SK-N-SH treated with all-trans-retinoic acid at 6 μM for 48 hours (cell line): ENCODE data around the gene MFNG.

ENCODE experiments used
- ATAC-seq: fragments of 200-7000 bp; cut with Tn5 transposase; 3 replicates; pipeline ENCODE4 v1.9.1; 2020; ENCODE audit warnings: mild to moderate bottlenecking, moderate library complexity
- ARNTL ChIP-seq: fragments of 450-650 bp; formaldehyde crosslinking; IDR thresholded peaks from 2 replicates; pipeline ENCODE4 v1.5.0; 2020; ENCODE audit warnings: low read depth, mild to moderate bottlenecking, moderate library complexity, borderline replicate concordance
- BACH2 ChIP-seq: fragments of 250-450 bp; sonication (Bioruptor Pico); IDR thresholded peaks from 2 replicates; pipeline ENCODE4 v1.9.0; 2021; ENCODE audit warnings: mild to moderate bottlenecking, borderline replicate concordance
- CSDC2 ChIP-seq: fragments of 250-450 bp; sonication (Bioruptor Pico); IDR thresholded peaks from 2 replicates; pipeline ENCODE4 v1.5.0; 2020; ENCODE audit warnings: mild to moderate bottlenecking, moderate library complexity
- ESRRG ChIP-seq: fragments of 250-450 bp; sonication (Bioruptor Pico); IDR thresholded peaks from 2 replicates; pipeline ENCODE4 v1.6.1; 2021; ENCODE audit warnings: mild to moderate bottlenecking
- GLIS3 ChIP-seq: fragments of 250-450 bp; sonication (Bioruptor Pico); IDR thresholded peaks from 2 replicates; pipeline ENCODE4 v1.5.0; 2020; ENCODE audit warnings: mild to moderate bottlenecking, moderate library complexity
- OSR1 ChIP-seq: fragments of 250-450 bp; sonication (Bioruptor Pico); IDR thresholded peaks from 2 replicates; pipeline ENCODE4 v1.8.0; 2022; ENCODE audit warnings: moderate library complexity, mild to moderate bottlenecking, inconsistent platforms
- PPARA ChIP-seq: fragments of 250-450 bp; sonication (Bioruptor Pico); IDR thresholded peaks from 2 replicates; pipeline ENCODE4 v1.5.0; 2020; ENCODE audit warnings: mild to moderate bottlenecking, borderline replicate concordance
- RARB ChIP-seq: fragments of 250-450 bp; sonication (Bioruptor Pico); IDR thresholded peaks from 2 replicates; pipeline ENCODE4 v1.8.0; 2021; ENCODE audit warnings: mild to moderate bottlenecking, moderate library complexity
- TCF4 ChIP-seq: fragments of 250-450 bp; sonication (Bioruptor Pico); IDR thresholded peaks from 2 replicates; pipeline ENCODE4 v1.8.0; 2021; ENCODE audit warnings: mild to moderate bottlenecking, moderate library complexity, borderline replicate concordance
- TOX ChIP-seq: fragments of 250-450 bp; sonication (Bioruptor Pico); IDR thresholded peaks from 2 replicates; pipeline ENCODE4 v1.8.0; 2021; ENCODE audit warnings: mild to moderate bottlenecking, moderate library complexity, borderline replicate concordance
- ZC3H10 ChIP-seq: fragments of 250-450 bp; sonication (Bioruptor Pico); IDR thresholded peaks from 2 replicates; pipeline ENCODE4 v1.5.1; 2021; ENCODE audit warnings: mild to moderate bottlenecking, moderate library complexity
- ZFP3 ChIP-seq: fragments of 250-450 bp; sonication (Bioruptor Pico); IDR thresholded peaks from 2 replicates; pipeline ENCODE4 v1.5.0; 2020; ENCODE audit warnings: mild to moderate bottlenecking, moderate library complexity
- ZNF565 ChIP-seq: fragments of 450-650 bp; formaldehyde crosslinking; conservative IDR thresholded peaks from 2 replicates; pipeline ENCODE4 v1.5.0; 2020; ENCODE audit warnings: low read depth, mild to moderate bottlenecking, moderate library complexity
- ZNF70 ChIP-seq: fragments of 450-650 bp; formaldehyde crosslinking; IDR thresholded peaks from 2 replicates; pipeline ENCODE4 v1.5.0; 2020; ENCODE audit warnings: mild to moderate bottlenecking, moderate library complexity
- TF ChIP-seq, protein P1 (sequence below): fragments of 250-450 bp; sonication (Bioruptor Pico); IDR thresholded peaks from 2 replicates; pipeline ENCODE4 v1.8.0; 2021; ENCODE audit warnings: low read depth, mild to moderate bottlenecking, moderate library complexity, borderline replicate concordance
- TF ChIP-seq, protein P2 (sequence below): fragments of 250-450 bp; sonication (Bioruptor Pico); IDR thresholded peaks from 2 replicates; pipeline ENCODE4 v1.5.1; 2021; ENCODE audit warnings: mild to moderate bottlenecking, moderate library complexity
- TF ChIP-seq, protein P3 (sequence below): fragments of 250-450 bp; sonication (Bioruptor Pico); IDR thresholded peaks from 2 replicates; pipeline ENCODE4 v1.5.1; 2020; ENCODE audit warnings: low read depth, mild to moderate bottlenecking, moderate library complexity

MFNG gene

DNA sequence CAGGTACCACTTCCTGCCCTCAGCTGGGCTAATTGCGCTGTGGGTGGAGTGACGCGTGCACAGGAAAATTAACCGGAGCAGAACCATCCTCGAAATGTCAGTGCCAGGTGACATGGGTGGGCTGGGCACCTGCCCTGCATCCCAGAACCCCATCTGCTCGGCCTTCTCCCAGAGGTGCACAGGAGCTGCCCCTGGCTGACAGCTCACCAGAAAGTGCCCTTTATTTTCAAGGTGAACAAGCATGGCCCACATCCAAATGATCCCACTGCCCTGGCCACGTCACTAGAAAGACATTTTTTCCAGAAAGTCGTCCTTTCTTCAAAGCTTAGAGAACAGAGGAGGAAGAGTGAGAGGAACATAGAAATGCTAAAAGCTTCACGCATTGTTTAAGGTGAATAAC lies 54.8 kb downstream of the MFNG start (continued):
- TF ChIP-seq, protein P1, sequence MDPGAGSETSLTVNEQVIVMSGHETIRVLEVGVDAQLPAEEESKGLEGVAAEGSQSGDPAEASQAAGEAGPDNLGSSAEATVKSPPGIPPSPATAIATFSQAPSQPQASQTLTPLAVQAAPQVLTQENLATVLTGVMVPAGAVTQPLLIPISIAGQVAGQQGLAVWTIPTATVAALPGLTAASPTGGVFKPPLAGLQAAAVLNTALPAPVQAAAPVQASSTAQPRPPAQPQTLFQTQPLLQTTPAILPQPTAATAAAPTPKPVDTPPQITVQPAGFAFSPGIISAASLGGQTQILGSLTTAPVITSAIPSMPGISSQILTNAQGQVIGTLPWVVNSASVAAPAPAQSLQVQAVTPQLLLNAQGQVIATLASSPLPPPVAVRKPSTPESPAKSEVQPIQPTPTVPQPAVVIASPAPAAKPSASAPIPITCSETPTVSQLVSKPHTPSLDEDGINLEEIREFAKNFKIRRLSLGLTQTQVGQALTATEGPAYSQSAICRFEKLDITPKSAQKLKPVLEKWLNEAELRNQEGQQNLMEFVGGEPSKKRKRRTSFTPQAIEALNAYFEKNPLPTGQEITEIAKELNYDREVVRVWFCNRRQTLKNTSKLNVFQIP (CRISPR knock-in tag) = no peak
- no peak for TF ChIP-seq ZFP3 (CRISPR knock-in tag)

DNA sequence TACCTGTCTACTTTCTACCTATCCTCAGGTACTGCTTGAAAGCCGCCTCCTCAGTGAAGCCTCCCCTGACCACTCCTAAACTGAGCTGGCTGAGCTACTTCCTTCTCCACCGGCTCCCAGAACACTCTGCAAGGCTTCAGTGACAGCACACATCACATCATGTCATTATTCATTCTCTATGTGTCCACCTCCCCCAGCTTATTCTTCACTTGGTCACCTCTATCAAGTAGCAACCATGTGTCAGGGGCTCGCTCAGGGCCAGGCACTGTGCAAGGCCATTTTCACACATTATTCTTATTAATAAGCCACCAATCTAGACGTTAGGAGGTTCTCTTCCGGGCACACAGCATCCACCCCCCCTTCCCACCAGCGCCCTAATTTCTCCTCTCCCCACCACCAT lies 55.2 kb downstream of the MFNG start:
- TF ChIP-seq, protein P2, sequence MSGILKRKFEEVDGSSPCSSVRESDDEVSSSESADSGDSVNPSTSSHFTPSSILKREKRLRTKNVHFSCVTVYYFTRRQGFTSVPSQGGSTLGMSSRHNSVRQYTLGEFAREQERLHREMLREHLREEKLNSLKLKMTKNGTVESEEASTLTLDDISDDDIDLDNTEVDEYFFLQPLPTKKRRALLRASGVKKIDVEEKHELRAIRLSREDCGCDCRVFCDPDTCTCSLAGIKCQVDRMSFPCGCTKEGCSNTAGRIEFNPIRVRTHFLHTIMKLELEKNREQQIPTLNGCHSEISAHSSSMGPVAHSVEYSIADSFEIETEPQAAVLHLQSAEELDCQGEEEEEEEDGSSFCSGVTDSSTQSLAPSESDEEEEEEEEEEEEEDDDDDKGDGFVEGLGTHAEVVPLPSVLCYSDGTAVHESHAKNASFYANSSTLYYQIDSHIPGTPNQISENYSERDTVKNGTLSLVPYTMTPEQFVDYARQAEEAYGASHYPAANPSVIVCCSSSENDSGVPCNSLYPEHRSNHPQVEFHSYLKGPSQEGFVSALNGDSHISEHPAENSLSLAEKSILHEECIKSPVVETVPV (CRISPR knock-in tag) = no peak
- TF ChIP-seq ESRRG (CRISPR knock-in tag) (no peak), ZNF565 (CRISPR knock-in tag) (no peak), CSDC2 (CRISPR knock-in tag) (no peak), OSR1 (CRISPR knock-in tag) (no peak), RARB (CRISPR knock-in tag) (no peak), ZFP3 (CRISPR knock-in tag) (no peak), BACH2 (CRISPR knock-in tag) (no peak)
- TF ChIP-seq, protein P3, sequence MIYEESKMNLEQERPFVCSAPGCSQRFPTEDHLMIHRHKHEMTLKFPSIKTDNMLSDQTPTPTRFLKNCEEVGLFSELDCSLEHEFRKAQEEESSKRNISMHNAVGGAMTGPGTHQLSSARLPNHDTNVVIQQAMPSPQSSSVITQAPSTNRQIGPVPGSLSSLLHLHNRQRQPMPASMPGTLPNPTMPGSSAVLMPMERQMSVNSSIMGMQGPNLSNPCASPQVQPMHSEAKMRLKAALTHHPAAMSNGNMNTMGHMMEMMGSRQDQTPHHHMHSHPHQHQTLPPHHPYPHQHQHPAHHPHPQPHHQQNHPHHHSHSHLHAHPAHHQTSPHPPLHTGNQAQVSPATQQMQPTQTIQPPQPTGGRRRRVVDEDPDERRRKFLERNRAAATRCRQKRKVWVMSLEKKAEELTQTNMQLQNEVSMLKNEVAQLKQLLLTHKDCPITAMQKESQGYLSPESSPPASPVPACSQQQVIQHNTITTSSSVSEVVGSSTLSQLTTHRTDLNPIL = no peak
- TF ChIP-seq, all 23 proteins: peak for 0
- no peak for ATAC-seq

DNA sequence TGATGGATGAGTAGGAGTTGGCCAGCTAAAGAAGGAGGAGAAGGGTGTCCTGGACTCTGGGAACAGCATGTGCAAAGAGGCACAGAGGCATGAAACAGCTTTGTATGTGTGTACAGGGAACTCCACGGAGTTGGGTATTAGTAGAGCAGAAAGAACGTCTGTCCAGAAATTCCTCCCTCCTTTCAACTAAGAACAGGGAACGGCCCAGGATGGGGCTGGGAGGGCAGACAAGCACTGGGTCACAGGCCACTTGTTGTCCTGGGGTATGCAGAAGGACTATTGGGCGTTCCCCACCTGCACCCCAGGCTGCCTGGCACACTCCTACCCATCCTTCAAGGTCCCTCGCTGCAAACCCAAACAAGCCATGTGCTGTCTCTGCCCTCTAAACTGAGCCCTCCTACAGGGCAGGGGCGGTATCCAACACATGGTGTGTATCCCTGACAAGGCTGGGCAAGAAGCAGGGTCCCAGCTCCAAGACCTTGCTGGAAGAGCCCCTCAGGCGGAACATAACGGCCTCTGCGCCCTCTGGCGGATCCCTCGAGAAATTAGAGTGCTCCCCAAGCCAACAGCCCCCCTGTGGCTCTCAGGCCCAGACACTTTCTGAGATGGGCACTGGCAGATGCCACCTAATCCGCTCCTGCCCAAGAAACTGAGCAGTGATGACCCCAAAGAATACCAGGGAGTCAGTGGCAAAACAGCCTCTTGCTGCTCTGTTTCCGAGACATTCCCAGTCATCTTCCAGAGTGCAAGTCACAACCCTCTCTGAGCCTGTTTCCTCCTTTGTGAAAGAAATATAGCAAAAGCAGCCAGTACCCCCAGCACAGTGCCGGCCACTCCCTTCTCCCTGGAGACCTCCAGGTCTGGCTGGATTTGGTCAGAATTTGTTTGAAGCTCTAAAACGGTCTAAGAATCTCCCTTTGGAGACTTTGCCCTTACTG lies 57.3 kb downstream of the MFNG start:
- TF ChIP-seq ZFP3 (CRISPR knock-in tag) = peak; percentile 99
- no peak for TF ChIP-seq BACH2 (CRISPR knock-in tag)
- peak; percentile 53 for ATAC-seq

DNA sequence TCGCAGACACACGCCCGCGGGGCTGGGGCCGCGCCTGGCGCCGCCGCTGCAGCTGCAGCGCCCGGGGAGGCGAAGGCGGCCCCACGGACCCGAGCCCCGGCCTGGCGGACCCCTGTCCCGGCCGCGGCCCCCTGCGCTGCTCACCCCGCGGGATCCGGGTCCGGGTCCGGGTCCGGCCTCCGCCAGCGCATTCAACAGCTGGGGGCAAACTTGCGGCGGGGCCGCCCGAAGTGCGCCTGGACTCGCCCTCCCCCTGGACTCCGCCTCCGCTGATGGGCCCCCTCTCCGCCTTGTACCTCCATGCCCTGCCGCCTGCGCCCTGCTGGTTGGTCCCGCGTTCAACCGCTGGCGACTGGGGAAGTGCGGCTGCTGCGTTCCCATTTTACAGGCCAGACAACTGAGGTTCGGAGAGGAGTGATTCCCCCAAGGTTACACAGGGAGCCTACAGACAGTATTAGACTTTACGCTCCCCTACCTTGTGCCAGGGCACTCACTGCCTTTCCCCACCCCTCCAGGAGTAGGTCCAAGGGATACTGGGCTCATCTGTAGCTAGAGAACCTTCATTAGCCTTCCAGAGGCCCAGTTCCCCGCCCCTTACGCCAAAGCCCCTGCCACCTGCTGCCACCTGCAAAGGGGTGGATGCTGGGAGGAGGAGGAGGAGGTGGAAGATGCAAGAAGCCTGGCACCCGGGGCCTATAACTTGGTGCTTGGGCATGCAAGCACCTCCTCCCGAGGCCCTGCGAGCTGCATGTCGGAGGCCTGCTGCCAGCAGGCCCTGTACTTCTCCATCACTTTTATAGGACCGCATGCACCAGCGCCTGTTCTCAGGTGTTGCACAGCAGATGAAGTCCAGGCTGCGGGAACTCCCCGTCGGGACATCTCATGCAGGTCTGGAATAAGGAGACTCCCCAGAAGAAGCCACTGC lies 58.2 kb downstream of the MFNG start:
- TF ChIP-seq PPARA (CRISPR knock-in tag) (no peak), ZFP3 (CRISPR knock-in tag) (no peak), GLIS3 (CRISPR knock-in tag) (no peak), BACH2 (CRISPR knock-in tag) (no peak), OSR1 (CRISPR knock-in tag) (no peak), TOX (CRISPR knock-in tag) (no peak), ARNTL (CRISPR knock-in tag) (no peak), TCF4 (no peak), ZC3H10 (CRISPR knock-in tag) (no peak), CSDC2 (CRISPR knock-in tag) (no peak), ZNF70 (CRISPR knock-in tag) (no peak)
- TF ChIP-seq, protein P2 (CRISPR knock-in tag) = no peak
- TF ChIP-seq, protein P3 = no peak
- ATAC-seq = no peak
